GM13976 (cell line): Measurements from ENCODE around the gene IDH2.

Source experiments
- DNase-seq: peaks from one replicate; pipeline ENCODE4 v3.0.0; 2012; ENCODE audit warnings: low spot score
- in situ Hi-C: fragments of 300-500 bp; cut with MboI; formaldehyde crosslinking; loops from one replicate; pipeline ENCODE4 v1.12.0; 2022; ENCODE audit warnings: low sequenced_read_pairs, mixed read lengths, inconsistent platforms; ENCODE audit not compliant: unreplicated experiment
- TF ChIP-seq, protein P1 (sequence below): IDR thresholded peaks from 2 replicates; pipeline ENCODE4 v1.5.1; 2012; ENCODE audit warnings: borderline replicate concordance, mild to moderate bottlenecking; ENCODE audit not compliant: insufficient read depth; ENCODE audit errors: extremely low read depth, missing control alignments, control extremely low read depth

The IDH2 gene

DNA sequence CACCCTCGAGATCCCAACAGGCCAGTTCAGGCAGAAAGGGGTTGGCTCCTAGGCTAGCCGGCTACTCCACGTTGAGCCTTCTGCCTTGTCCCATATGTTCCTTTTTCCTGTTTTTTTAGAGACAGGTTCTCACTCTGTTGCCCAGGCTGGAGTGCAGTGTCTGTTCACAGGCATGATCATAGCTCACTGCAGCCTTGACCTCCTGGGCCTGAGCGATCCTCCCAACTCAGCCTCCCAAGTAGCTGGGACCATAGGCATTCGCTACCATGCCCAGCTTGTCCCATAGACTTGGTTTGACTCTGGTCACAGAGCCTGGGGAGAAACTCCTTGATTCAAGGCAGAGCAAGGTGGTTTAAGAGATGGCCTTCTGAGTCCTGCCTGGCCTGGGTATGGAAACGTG, 68.8 kb downstream of the IDH2 start:
- in situ Hi-C loops: no loop called here
- TF ChIP-seq, protein P1, sequence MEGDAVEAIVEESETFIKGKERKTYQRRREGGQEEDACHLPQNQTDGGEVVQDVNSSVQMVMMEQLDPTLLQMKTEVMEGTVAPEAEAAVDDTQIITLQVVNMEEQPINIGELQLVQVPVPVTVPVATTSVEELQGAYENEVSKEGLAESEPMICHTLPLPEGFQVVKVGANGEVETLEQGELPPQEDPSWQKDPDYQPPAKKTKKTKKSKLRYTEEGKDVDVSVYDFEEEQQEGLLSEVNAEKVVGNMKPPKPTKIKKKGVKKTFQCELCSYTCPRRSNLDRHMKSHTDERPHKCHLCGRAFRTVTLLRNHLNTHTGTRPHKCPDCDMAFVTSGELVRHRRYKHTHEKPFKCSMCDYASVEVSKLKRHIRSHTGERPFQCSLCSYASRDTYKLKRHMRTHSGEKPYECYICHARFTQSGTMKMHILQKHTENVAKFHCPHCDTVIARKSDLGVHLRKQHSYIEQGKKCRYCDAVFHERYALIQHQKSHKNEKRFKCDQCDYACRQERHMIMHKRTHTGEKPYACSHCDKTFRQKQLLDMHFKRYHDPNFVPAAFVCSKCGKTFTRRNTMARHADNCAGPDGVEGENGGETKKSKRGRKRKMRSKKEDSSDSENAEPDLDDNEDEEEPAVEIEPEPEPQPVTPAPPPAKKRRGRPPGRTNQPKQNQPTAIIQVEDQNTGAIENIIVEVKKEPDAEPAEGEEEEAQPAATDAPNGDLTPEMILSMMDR: no peak

More for the DNA sequence above, 68.8 kb downstream of the IDH2 start:
- no peak for DNase-seq
